ENCODE results near the gene FKBP5. TPM values are rescaled to one million over a fixed set of nuclear protein-coding genes. Genes with fewer than 3 reads are reported as not detected.

The FKBP5 gene
- total and polyA plus RNA-seq, 9 of the 15 experiments (the other 6 are each of a cell fraction or from before 2014, with no cell fraction given), result 32.7 to 151 (median 75.0) TPM

GRCh38 chr6:35609588-35609987, 79.1 kb downstream of the FKBP5 start:
- no peak for DNase-seq (ENCODE audit: extremely low read depth in 1 of 4, low spot score in 3 of 4)
- ChIA-PET CTCF (ENCODE audit: low intra/inter-chr PET ratio) (interaction anchor here (0.7 kb wide), 1 partner anchor 142 kb away, joined by 3 read pairs; no protein-coding TSS in a partner anchor), POLR2A (interaction anchor here (1.7 kb wide), 1 partner anchor 12 kb away, joined by 3 read pairs; no protein-coding TSS in a partner anchor)
- Histone ChIP-seq H3K27me3 (ENCODE audit: control insufficient read depth in 2 of 2, insufficient read depth in 2 of 2, low read length in 2 of 2) (no peaks in the 10 kb centered on the region), H3K36me3 (ENCODE audit: control insufficient read depth, insufficient read depth, low read length) (peaks cover 72% of the 10 kb centered on the region), H3K79me2 (ENCODE audit: control insufficient read depth, insufficient read depth, low read length) (no peaks in the 10 kb centered on the region), H2AFZ (ENCODE audit: low read depth, low read length) (no peak overlapping the region), H3K9me3 (replicated peaks; ENCODE audit: control insufficient read depth, insufficient read depth, low read depth, low read length) (no peaks in the 10 kb centered on the region), H3K27ac (ENCODE audit: extremely low read depth, low read depth, low read length) (no peak overlapping the region), H3K4me2 (ENCODE audit: insufficient read depth, low read length) (no peak overlapping the region), H4K20me1 (replicated peaks; ENCODE audit: control insufficient read depth, insufficient read depth, low read length) (no peaks in the 10 kb centered on the region), H3K4me1 (replicated peaks in 1 of 2; ENCODE audit: control insufficient read depth in 2 of 2, insufficient read depth in 2 of 2, low read length in 2 of 2) (no peaks in the 10 kb centered on the region), H3K9ac (ENCODE audit: insufficient read depth in 1 of 2, low read depth in 2 of 2, low read length in 2 of 2) (no peak overlapping the region), H3K4me3 (no peak overlapping the region), H3K9me1 (ENCODE audit: control insufficient read depth, insufficient read depth, low read length) (no peaks in the 10 kb centered on the region)
- BruUV-seq (replicated peaks), result no TSS peak
- TF ChIP-seq ZBTB8A (IDR thresholded peaks at IDR 0.05; ENCODE audit: partially characterized antibody) (no peak), MTA1 (IDR thresholded peaks at IDR 0.05; ENCODE audit: borderline replicate concordance) (no peak), FOXO4 (CRISPR knock-in tag; IDR thresholded peaks at IDR 0.05) (no peak), STAT5B (CRISPR knock-in tag; IDR thresholded peaks at IDR 0.05) (no peak), ZNF280A (IDR thresholded peaks at IDR 0.05; ENCODE audit: low read depth, partially characterized antibody) (no peak), ZBTB26 (CRISPR knock-in tag; IDR thresholded peaks at IDR 0.05) (no peak), HDAC3 (IDR thresholded peaks at IDR 0.05; ENCODE audit: borderline replicate concordance, partially characterized antibody) (no peak), ATF1 (CRISPR knock-in tag; IDR thresholded peaks at IDR 0.05) (no peak), ATF1 (tag; IDR thresholded peaks at IDR 0.05) (no peak), ZNF263 (CRISPR knock-in tag; IDR thresholded peaks at IDR 0.05; ENCODE audit: borderline replicate concordance) (no peak), ELF4 (CRISPR knock-in tag; IDR thresholded peaks at IDR 0.05) (no peak), ZNF436 (CRISPR knock-in tag; IDR thresholded peaks at IDR 0.05) (no peak), ATF7 (IDR thresholded peaks at IDR 0.05) (no peak), SRSF3 (IDR thresholded peaks at IDR 0.05; ENCODE audit: insufficient read depth, low read length) (no peak), POLR2A (conservative IDR thresholded peaks at IDR 0.05) (no peak), TARDBP (IDR thresholded peaks at IDR 0.05) (no peak), ZKSCAN8 (CRISPR knock-in tag; IDR thresholded peaks at IDR 0.05) (no peak)
- TF ChIP-seq, protein P1, sequence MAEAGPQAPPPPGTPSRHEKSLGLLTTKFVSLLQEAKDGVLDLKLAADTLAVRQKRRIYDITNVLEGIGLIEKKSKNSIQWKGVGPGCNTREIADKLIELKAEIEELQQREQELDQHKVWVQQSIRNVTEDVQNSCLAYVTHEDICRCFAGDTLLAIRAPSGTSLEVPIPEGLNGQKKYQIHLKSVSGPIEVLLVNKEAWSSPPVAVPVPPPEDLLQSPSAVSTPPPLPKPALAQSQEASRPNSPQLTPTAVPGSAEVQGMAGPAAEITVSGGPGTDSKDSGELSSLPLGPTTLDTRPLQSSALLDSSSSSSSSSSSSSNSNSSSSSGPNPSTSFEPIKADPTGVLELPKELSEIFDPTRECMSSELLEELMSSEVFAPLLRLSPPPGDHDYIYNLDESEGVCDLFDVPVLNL (CRISPR knock-in tag; IDR thresholded peaks at IDR 0.05; ENCODE audit: low read depth), result no peak
- intact Hi-C loops (cut with micrococcal nuclease) (no loop called here), in situ Hi-C loops (cut with MboI) (no loop called here)
- no peak for ATAC-seq
- FAIRE-seq, result no peak
- WGBS (ENCODE audit: insufficient coverage, low coverage, missing lambda C conversion rate), result 89% methylated on average over 1 of the region's 1 CpG
